A673 (cell line): ENCODE measurements around the gene ANK3.

Experiments used
- EZH2 ChIP-seq: fragments of 200-600 bp; sonication (generic); IDR thresholded peaks from 2 replicates; pipeline ENCODE4 v1.6.1; 2017; ENCODE audit warnings: borderline replicate concordance, low read depth, mild to moderate bottlenecking, mixed read lengths, antibody characterized with exemption, low read length; ENCODE audit not compliant: poor library complexity, severe bottlenecking
- TF ChIP-seq, protein P1 (sequence below): fragments of 300-800, 200-600 bp; sonication (generic); conservative IDR thresholded peaks from 2 replicates; pipeline ENCODE4 v1.5.1; 2017; ENCODE audit warnings: low read depth, mild to moderate bottlenecking, antibody characterized with exemption, low read length, moderate library complexity, mixed read lengths

DNA sequence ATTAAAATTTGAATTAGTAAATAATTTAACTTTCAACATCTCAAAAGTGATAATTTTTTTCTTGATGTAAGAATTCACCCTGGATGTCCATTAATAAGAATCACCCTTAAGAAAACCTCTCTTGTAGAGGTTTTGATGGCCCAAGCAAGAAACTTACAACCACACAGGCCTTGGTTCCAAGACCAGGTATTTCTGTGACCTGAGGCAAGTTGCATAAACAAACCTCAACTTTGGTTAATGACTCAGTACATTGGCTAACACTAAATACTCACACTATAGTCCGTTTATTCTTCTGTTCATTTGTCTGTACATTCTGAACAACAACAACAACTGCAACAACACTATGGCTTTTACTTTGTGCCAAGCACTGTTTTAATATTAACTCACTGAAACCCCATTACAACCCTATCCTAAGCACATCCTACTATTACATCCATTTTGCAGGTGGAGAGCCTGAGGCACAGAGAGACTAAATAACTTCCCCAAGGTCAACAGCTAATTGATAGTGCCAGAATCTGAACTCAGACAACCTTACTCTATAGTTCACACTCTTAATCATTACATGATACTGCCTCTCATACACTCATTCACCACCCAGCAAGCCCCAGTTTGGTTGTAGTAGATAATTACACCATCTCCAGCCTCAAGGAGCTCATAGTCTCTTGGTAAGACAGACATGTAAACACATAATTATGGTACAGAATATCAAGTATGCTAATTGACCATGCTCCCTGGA, 6.6 kb downstream of the ANK3 start:
- TF ChIP-seq, protein P1, sequence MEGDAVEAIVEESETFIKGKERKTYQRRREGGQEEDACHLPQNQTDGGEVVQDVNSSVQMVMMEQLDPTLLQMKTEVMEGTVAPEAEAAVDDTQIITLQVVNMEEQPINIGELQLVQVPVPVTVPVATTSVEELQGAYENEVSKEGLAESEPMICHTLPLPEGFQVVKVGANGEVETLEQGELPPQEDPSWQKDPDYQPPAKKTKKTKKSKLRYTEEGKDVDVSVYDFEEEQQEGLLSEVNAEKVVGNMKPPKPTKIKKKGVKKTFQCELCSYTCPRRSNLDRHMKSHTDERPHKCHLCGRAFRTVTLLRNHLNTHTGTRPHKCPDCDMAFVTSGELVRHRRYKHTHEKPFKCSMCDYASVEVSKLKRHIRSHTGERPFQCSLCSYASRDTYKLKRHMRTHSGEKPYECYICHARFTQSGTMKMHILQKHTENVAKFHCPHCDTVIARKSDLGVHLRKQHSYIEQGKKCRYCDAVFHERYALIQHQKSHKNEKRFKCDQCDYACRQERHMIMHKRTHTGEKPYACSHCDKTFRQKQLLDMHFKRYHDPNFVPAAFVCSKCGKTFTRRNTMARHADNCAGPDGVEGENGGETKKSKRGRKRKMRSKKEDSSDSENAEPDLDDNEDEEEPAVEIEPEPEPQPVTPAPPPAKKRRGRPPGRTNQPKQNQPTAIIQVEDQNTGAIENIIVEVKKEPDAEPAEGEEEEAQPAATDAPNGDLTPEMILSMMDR: no peak
- no peak for TF ChIP-seq EZH2
